GM15510 (cell line): Measurements from ENCODE around the gene CXCL5.

Experiments
- POLR2A ChIP-seq: IDR thresholded peaks from 3 replicates; pipeline ENCODE4 v1.6.1; 2011; ENCODE audit warnings: borderline replicate concordance; ENCODE audit not compliant: insufficient read length; ENCODE audit errors: extremely low read depth

Gene CXCL5

DNA sequence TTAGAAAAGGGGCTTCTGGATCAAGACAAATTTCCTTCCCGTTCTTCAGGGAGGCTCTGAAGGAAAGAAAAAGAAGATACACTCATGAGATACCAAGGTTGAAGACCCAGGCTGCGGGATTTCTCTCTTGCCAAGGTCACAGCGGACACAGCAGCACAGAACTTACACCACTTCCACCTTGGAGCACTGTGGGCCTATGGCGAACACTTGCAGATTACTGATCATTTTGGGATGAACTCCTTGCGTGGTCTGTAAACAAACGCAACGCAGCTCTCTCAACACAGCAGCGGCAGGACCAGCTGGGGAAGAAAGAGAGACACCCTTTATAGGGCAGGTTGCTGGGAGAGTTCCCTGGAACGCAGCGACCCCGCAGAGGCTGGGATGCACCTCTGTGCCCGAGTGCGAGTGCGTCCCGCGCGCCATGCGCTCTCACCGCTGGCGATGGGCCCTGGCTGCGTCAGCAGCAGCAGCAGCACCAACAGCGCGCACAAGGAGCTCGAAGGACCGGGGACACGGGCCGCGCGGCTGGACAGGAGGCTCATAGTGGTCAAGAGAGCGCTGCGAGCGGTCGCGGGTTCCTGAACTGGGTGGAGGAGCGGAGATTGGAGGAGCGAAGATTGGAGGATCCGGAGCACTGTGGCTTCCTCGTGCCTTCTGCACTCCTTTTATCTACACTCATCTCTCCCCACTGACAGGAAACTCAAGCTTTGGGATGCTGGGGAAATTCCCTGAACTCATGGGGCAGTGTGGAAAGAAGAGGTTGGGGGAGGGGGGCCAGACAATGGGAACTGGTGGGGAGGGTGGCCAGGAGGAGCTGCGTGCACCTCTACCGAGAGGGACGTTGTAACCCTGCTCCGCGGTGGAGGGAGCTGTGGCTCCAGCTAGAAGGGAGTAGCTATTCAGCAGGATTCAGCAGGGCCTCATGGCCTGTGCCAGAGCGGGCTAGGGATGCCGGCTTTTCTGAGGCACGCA is at the start of gene CXCL5:
CXCL5 (minus strand) TSS at position 638 of the 972 bp plus-strand sequence; CDS start at position 542, 96 bp downstream.
- no peak for TF ChIP-seq POLR2A

DNA sequence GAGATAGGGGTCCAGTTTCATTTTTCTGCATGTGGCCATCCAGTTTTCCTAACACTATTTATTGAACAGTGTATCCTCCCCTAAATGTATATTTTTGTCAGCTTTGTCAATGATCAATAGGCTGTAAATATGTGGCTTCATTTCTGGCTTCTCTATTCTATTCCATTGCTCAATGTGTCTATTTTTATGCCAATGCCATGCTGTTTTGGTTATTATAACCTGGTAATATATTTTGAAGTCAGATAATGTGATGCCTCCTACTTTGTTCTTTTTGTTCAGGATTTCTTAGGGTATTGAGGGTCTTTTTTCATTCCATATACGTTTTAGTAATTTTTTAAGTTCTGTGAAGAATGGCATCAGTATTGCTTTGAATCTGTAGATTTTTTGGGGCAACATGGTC is 48.7 kb upstream of the CXCL5 start:
- no peak for TF ChIP-seq POLR2A

DNA sequence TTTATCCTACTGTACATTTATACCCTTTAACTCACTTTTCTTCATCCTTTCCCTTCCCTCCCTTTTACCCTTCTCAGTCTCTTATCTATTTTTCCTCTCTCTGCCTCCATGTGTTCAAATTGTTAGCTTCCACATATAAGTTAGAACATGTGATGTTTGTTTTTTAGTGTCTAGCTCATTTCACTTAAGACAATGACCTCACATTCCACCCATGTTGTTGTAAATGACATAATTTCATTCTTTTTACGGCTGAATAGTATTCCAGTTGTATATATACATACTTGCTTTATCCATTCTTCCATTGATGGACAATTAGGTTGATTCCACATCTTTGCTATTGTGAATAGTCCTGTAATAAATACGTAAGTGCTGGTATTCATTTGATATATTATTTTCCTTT is 47.3 kb upstream of the CXCL5 start:
- TF ChIP-seq POLR2A: no peak

DNA sequence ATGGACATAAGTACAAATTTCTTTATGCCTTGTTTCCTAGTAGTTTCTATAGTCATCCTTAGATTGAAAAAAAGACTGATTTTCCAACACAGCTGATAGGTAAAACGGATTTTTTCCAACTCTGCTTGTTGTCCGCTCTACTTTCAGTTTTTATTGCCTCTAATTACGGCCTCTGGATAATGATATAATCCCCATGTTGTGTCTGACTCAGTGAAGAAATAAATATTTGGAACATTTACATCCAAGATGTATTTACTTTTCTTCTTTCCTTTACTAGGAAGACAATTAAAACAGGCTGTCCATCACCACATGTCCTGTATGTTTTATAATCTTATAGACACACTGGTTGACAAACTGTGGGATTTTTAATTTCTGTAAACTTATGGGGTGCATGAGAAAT is 46.8 kb upstream of the CXCL5 start:
- TF ChIP-seq POLR2A: no peak

DNA sequence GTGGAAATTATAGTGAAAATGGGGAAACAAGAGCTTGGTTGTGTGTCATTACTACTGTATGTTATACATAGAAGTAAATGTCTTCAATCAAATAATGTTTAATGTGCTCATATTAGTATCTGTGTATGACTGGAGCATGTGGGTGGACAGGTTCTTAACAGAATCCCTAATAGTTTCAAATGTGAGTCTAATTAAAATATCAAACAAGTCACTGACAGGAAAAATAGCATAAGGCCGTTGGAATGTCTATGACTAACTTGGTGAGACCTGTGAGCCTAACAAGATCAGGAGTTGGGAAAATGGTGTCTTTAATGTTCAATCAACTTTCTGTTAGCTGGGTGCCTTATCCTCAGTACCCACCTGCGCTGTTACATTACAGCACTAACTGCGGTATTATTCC is 46.2 kb upstream of the CXCL5 start:
- TF ChIP-seq POLR2A: no peak

DNA sequence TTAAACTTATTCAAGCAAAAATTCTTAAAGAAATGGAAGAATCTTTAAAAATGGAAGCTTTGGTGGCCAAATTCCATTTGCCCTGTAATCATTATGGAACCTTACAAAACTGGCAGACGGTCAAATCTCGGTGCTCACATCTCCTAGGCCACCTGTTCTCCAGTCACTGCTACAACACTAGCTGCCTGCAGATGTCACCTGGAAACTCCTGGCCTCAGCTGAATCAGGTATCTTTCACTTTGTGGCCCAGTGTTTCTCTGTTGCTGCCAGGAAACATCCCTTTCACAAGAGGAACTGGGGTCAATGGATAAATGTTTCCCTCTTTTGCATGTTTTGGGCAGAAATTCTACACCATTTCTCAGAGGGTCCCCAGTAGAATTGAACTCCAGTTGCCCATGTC is 44.2 kb upstream of the CXCL5 start:
- TF ChIP-seq POLR2A: no peak

DNA sequence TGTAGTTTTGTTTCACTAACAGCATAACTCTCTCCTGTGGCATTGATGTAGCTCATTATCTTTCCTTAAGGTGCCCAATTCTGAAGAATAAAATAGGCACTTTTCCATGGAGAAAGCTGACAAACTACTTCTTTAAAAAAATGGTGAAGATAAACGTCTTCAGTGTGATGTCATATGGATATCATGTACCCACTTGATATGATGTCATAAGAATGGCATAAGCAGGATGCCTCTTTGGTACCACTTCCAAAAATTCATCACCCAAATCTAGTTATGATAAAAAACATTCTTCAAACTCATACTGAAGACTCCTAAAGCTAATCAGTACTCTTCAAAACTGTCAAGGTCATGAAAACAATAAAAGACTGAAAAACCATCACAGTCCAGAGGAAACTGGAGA is 42.9 kb upstream of the CXCL5 start:
- no peak for TF ChIP-seq POLR2A

DNA sequence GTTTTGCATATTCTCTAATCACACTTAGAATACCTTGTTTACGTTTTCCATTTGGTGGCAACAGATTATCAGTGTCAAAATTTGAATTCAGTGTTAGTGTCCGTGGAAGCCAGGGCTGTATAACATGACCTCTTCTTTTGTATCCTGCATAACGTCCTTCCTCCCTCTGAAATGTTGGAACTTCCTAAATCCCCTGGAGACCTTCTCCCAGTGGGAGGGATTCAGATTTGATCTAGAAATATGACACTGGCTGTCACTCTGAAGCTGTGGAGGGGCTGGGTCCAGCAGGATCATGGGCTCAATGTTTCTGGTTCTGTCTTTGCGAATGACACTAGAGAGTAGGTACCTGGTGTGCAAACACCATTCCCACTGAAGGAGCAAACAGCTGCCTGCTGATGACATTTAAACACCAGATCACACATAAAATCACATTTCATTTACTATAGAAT is 40.9 kb upstream of the CXCL5 start:
- TF ChIP-seq POLR2A: no peak

DNA sequence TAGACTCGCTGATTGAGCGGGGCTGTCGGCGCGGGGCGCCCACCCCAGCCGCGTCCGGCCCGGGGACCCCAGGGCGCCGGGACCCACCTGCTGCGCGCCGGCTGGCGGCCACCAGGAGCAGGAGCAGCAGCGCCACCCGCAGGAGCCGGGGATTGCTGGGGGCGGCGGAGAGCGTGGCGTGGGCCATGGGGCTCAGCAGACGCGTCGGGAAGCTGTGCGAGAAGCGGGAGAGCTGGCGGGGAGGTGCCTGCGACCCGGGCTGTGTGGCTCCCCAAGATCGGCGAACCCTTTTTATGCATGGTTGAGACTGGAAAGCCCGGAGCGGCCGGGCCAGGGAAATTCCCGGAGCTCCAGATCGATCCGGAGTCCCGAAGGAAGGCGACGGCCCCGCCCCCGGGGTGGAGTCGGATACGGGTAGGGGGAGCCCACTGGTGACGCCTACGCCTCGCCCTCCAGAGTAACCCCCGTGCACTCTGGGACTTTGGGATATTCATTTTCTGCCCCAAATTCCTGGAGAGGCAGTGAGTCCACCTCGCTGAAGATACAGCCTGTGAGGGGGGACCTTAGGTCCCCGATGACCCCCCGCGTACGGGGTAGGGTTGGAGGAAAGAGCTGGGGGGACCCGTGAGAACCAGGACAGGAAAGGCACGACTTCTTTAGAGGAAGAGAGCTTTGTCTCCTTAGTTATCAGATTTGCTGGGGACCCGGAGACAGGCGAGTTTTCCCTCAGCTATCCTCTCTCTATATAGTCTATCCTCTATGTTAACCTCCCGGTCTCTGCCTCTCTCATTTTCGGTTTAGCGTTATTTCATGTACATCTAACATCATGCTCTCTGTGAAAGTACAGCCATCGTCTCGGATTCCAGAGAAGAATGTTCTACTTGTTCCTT is 40.2 kb upstream of the CXCL5 start, which contains the start of gene CXCL3:
CXCL3 (minus strand) TSS at position 265 of the 890 bp plus-strand sequence; CDS start at position 187, 78 bp downstream.
- no peak for TF ChIP-seq POLR2A

DNA sequence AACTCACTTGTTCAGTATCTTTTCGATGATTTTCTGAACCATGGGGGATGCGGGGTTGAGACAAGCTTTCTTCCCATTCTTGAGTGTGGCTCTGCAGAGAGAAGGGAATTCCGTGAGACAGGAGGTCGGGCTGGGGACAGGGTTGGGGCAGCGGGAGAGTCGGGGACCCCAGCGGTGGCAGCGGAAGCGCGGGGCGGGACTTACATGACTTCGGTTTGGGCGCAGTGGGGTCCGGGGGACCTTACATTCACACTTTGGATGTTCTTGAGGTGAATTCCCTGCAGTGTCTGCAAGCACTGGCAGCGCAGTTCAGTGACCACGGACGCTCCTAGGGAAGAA is 39.6 kb upstream of the CXCL5 start:
- no peak for TF ChIP-seq POLR2A

DNA sequence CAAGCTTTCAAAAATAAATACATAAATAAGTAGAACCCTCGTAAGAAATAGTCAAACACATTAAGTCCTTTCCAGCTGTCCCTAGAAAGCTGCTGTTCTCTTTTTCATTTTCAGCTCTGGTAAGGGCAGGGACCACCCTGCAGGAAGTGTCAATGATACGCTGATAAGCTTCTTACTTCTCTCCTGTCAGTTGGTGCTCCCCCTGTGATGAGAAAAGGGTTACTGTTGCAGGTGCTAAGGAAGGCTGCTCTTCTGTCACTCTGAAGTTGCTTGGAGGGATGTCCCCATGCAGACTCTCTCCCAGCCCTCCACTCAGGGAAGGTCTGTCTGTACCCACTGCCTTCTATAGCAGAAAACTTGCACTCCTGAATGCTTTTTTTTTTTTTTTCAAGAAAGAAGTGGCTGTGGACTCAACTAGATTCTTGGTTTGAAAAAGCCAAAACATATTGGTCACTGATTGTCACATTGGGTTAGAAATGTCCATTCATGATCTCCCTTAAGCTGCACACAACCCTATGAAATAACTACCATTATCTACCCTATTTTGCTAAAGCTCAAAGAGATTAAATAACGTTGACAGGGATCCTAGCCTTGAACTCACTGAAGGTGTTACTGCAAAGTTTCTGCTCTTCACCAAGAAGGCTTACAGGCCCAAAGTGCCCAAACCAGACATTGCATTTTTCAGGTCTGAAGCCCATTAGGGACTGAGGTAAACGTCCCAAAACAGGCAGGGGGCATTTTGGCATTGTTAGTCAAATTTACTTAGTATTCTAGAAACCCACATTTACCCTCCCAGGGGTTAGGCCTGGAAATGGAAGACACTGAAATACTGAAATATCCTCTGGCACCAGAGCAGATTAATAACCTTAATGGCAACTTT is 38.8 kb upstream of the CXCL5 start:
- no peak for TF ChIP-seq POLR2A

DNA sequence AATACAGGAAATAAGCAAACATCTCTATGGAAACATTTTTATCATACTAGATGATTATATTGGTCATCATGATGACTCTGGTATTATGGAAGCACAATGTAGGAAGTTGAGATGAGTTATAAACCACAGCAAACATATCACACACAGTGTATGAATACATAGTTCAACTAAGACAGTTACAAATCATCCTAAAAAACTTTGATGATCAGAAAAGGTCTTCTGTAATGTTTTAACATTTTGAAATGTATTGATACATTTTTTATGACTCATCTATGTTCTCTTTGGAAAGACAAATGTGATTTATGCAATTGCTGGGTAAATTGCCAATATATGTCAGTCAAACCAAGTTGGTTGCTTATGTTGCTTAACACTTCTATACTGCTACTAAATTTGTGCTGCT is 35.3 kb upstream of the CXCL5 start:
- no peak for TF ChIP-seq POLR2A

DNA sequence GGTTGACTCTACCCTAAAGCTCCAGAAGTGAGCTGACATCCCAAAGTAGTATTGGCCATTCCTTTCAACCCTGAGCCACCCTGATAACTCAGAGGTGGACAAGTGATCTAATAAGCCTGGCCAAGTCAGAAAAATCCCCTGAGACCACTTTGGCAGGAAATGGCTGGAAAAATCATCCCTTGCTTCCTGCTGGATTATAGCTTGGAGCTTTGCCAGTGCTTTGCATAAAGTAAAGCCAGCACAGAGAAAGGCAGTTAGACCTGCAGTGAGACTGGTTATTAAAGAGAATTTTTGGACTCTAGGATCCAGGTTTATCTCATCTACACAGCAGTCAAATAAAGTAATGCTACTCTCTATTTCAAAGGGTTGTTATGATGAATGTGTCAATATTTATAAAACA is 33.6 kb upstream of the CXCL5 start:
- TF ChIP-seq POLR2A: no peak

DNA sequence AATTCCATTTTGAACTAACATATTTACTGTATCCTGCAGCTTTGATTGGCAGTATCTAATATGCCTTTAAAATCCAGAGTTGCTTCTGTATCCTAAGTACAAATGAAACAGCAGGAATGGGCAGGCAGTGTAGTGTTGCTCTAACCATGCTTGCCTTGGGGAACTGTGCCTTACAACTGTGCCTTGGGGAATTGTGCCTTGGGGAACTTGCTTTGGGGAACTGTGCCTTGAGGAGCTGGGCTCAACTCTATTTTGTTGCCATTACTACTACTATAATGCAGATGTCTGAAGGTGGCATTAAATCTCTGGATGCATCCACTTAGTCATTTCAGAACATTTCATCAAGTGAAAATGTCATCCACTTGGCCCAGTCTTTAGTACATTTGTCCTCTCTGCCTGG is 33.1 kb upstream of the CXCL5 start:
- TF ChIP-seq POLR2A: no peak
